Parathyroid adenoma (tissue), 2 donors: ENCODE results near the gene ALDH1A1.

Source experiments
- H2AFZ ChIP-seq: fragments of 300-600 bp; sonication (generic); one replicate; pipeline ENCODE4 v1.7.0; 2017; ENCODE audit warnings: antibody characterized with exemption, mild to moderate bottlenecking
- H3K27ac ChIP-seq: fragments of 300-600 bp; sonication (generic); one replicate; pipeline ENCODE4 v1.7.0; 2017
- H3K27me3 ChIP-seq: fragments of 300-600 bp; sonication (generic); one replicate; pipeline ENCODE4 v1.7.0; 2017; ENCODE audit warnings: low read length; ENCODE audit not compliant: control insufficient read depth, insufficient read depth
- H3K36me3 ChIP-seq: fragments of 300-600 bp; sonication (generic); one replicate; pipeline ENCODE4 v1.7.0; 2017; ENCODE audit warnings: low read length; ENCODE audit not compliant: control insufficient read depth, insufficient read depth
- H3K4me1 ChIP-seq: fragments of 300-600 bp; sonication (generic); one replicate; pipeline ENCODE4 v1.7.0; 2017; ENCODE audit warnings: control low read depth
- H3K4me2 ChIP-seq: fragments of 300-600 bp; sonication (generic); one replicate; pipeline ENCODE4 v1.7.0; 2017; ENCODE audit warnings: low read length
- H3K4me3 ChIP-seq: fragments of 300-600 bp; sonication (generic); one replicate; pipeline ENCODE4 v1.7.0; 2017; ENCODE audit warnings: low read depth, low read length
- H3K79me2 ChIP-seq: fragments of 300-600 bp; sonication (generic); one replicate; pipeline ENCODE4 v1.7.0; 2017; ENCODE audit warnings: control low read depth
- H3K9ac ChIP-seq: fragments of 300-600 bp; sonication (generic); one replicate; pipeline ENCODE4 v1.7.0; 2017; ENCODE audit warnings: mild to moderate bottlenecking
- H3K9me3 ChIP-seq: fragments of 300-600 bp; sonication (generic); one replicate; pipeline ENCODE4 v1.7.0; 2017; ENCODE audit warnings: low read length; ENCODE audit not compliant: control insufficient read depth
- CTCF ChIP-seq: fragments of 300-600 bp; sonication (generic); IDR thresholded peaks from one replicate; pipeline ENCODE4 v1.7.0; 2017; ENCODE audit warnings: antibody characterized with exemption, mild to moderate bottlenecking
- donor health status: primary hyperparathyroidism.

Gene ALDH1A1

DNA sequence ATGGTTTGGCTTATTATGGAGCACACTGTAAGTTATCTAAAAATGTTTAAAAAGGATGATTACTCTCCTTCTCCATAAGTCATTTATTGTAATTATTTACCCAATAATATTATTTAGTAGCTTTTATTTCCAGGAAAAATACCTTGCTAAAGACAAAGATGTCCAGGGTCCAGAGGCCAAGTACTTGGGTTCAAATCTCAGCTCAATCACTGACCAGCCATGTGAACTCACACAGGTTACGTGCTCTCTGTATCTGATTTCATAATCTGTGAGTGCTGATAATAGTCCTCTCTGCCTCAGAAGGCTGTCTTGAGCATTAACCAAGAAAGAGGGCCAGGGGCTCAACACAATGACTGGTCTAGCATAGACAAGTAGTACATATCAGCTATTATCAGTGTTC, 27.0 kb downstream of the ALDH1A1 start:
- no peak for TF ChIP-seq CTCF
- H3K4me3 ChIP-seq: no peak overlapping the region
- no peak overlapping the region for H3K4me2 ChIP-seq
- H3K27me3 ChIP-seq: no peaks in the 10 kb centered on the region
- no peak overlapping the region for H2AFZ ChIP-seq
- no peak overlapping the region for H3K9ac ChIP-seq
- no peaks in the 10 kb centered on the region for H3K36me3 ChIP-seq
- H3K4me1 ChIP-seq: no peaks in the 10 kb centered on the region
- no peak overlapping the region for H3K27ac ChIP-seq
- no peaks in the 10 kb centered on the region for H3K79me2 ChIP-seq
- H3K9me3 ChIP-seq: no peaks in the 10 kb centered on the region

DNA sequence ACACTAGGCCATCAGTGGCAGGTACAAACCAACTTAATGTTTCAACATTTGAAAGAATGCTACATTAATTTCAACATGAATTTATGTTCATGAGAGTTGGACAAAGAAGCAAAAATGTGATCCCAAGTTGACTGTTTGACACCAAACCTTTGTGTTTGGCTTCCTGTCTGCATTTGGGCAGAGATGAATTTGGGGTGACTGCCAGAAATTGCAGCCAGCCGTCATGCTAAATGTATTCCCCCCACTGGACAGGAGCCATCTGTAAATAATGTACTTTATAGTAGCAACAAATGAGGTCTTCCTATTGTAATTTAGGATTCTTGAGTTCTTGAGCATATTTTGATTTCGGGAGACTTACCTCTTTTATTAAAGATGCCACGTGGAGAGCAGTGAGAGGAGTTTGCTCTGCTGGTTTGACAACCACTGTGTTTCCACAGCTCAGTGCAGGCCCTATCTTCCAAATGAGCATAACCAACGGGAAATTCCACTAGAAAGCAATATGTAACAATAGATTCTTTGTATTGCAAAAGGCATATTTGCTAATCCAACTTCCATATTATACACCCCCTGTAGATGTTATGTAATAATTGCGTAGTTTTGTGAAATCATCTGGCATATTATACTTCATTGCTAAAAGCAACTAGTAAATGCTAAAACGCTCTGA, 27.6 kb downstream of the ALDH1A1 start:
- no peak for TF ChIP-seq CTCF
- Histone ChIP-seq H3K27ac (no peak overlapping the region), H3K9me3 (no peaks in the 10 kb centered on the region), H3K79me2 (no peaks in the 10 kb centered on the region), H3K4me3 (no peak overlapping the region), H3K4me2 (no peak overlapping the region), H3K36me3 (no peaks in the 10 kb centered on the region), H3K4me1 (no peaks in the 10 kb centered on the region), H2AFZ (no peak overlapping the region), H3K9ac (no peak overlapping the region), H3K27me3 (no peaks in the 10 kb centered on the region)

DNA sequence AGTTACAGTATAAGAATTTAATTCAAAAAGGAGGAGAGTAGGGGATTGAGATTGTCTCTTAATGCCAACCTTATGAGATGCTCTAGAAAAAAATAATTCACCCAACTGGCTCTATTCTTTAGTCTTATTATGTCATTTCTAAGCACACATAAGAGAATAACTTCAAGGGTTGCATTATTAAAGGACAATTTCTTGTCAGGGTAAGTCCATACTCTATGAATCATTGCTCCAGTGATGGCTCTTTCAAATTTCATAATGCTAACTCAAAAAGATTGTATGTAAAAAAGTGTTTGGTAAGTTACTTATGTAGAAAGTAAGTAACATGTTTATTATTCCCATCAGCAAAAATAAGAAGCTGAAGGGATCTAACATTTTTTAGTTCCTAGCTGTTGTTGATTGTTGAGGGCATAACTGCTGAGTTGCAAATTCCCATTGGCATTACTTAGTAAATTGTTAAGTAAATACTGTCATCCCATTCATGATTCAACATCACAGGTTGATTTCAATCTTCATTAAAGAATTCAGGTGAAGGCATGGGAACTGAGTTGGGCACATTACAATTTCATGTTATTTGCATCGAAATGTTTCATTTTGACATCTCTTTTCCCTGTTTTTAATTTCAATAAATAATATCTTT, 28.6 kb downstream of the ALDH1A1 start:
- H3K9me3 ChIP-seq: no peaks in the 10 kb centered on the region
- H3K79me2 ChIP-seq: no peaks in the 10 kb centered on the region
- H3K4me1 ChIP-seq: no peaks in the 10 kb centered on the region
- no peaks in the 10 kb centered on the region for H3K36me3 ChIP-seq
- no peak overlapping the region for H3K9ac ChIP-seq
- H3K27me3 ChIP-seq: no peaks in the 10 kb centered on the region
- H3K4me3 ChIP-seq: no peak overlapping the region
- no peak overlapping the region for H3K4me2 ChIP-seq
- no peak overlapping the region for H2AFZ ChIP-seq
- TF ChIP-seq CTCF: no peak
- no peak overlapping the region for H3K27ac ChIP-seq

DNA sequence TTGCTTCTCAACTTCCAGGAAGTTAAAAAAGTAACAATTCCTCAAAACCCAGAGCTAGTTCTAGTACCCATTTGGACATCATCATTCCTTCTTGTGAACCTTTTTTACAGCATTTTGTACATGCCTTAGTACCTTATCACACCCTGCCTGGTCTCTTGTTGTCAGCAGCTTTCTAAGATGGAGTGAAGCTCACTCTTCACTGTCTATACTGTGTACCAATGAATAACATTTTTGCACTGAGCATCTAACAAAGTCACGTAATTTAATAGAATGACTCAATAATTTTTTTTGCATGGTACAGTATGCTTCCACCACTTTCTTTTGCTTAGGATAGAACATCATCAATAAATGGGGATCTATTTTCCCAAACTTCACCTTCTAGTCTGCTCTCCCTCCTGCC, 29.8 kb downstream of the ALDH1A1 start:
- no peak overlapping the region for H3K27ac ChIP-seq
- no peaks in the 10 kb centered on the region for H3K4me1 ChIP-seq
- H3K36me3 ChIP-seq: no peaks in the 10 kb centered on the region
- no peaks in the 10 kb centered on the region for H3K79me2 ChIP-seq
- no peak for TF ChIP-seq CTCF
- H3K9me3 ChIP-seq: no peaks in the 10 kb centered on the region
- no peak overlapping the region for H2AFZ ChIP-seq
- H3K9ac ChIP-seq: no peak overlapping the region
- H3K4me2 ChIP-seq: no peak overlapping the region
- no peaks in the 10 kb centered on the region for H3K27me3 ChIP-seq
- no peak overlapping the region for H3K4me3 ChIP-seq
